Ovary (tissue), 10 donors: ENCODE measurements around the gene PARP11. TPM values are rescaled to one million over a fixed set of nuclear protein-coding genes. Genes with fewer than 3 reads are reported as not detected.
A peak's percentile ranks its signal among the peaks of the same experiment; 100 is the strongest.

Experiments used
- DNase-seq, 5 donors: peaks; one replicate each; pipeline ENCODE4 v3.0.0-alpha.2; 2019 to 2020
- H3K27ac ChIP-seq, 2 donors: fragments of 200-600 bp; one replicate each; pipeline versions ENCODE4 v1.5.1 to v1.8.0; 2019 to 2022
- H3K27me3 ChIP-seq: fragments of 200-600 bp; one replicate; pipeline ENCODE4 v1.8.0; 2022
- H3K36me3 ChIP-seq: fragments of 200-600 bp; sonication (generic); one replicate; pipeline ENCODE4 v1.5.1; 2019
- H3K4me1 ChIP-seq: one replicate; pipeline ENCODE4 v1.8.1; 2013; ENCODE audit warnings: mild to moderate bottlenecking, moderate library complexity; ENCODE audit not compliant: insufficient read depth
- H3K4me3 ChIP-seq: fragments of 200-600 bp; sonication (generic); one replicate; pipeline ENCODE4 v1.5.1; 2017
- H3K9me3 ChIP-seq, 2 donors: fragments of 200-600 bp in 1 of 2; sonication (generic) in 1 of 2; one replicate each; pipeline versions ENCODE4 v1.5.1 to v1.8.1; 2013 to 2019; ENCODE audit warnings: mild to moderate bottlenecking in 1 of 2, moderate library complexity in 1 of 2
- EP300 ChIP-seq: sonication (generic); formaldehyde crosslinking; IDR thresholded peaks from one replicate; pipeline ENCODE4 v1.6.1; 2017; ENCODE audit warnings: antibody characterized with exemption
- POLR2A ChIP-seq: fragments of 450-650 bp; IDR thresholded peaks from one replicate; pipeline ENCODE4 v1.6.1; 2017; ENCODE audit warnings: antibody characterized with exemption, mild to moderate bottlenecking, moderate library complexity
- WGBS, 3 donors: extraction: QIAGEN DNeasy Blood & Tissue Kit in 1 of 3; methylation state at CpG; one replicate each; pipeline versions ENCODE4 v1.1.5 to v1.1.7; 2013 to 2017; 5-methylcytosine and 5-hydroxymethylcytosine counted together
- intact Hi-C, 4 donors: fragments of 100-400 bp; cut with DNase I; formaldehyde crosslinking; loops; one replicate each; pipeline versions ENCODE4 v1.11.0 to v1.15.1; 2022 to 2023
- long read RNA-seq, 3 donors: library from polyadenylated mRNA in 2 of 3; unstranded in 2 of 3; transcript quantifications; one replicate each; pipeline ENCODE4 v2.0.0 and lab custom pipeline, GENCODE V29; 2021 to 2026
- polyA plus RNA-seq, 2 donors: library from polyadenylated mRNA; stranded (reverse); fragments of 200-250 nt in 1 of 2; fragments of 350-450 nt in 1 of 2; fragmentation: Illumina TruSeq in 1 of 2; extraction: RNeasy Lipid Tissue Mini Kit (QIAGEN cat#74804) in 1 of 2; gene quantifications; one replicate each; pipeline ENCODE4 v1.2.3, GENCODE V29; 2013 to 2014
- total RNA-seq, 7 donors: library from RNA; depleted of rRNA in 2 of 7; stranded (reverse); fragments of >200 nt in 2 of 7; fragmentation: NEBNext Ultra II Directional in 3 of 7; extraction: Animal tissue kit (Norgen Biotek cat#: 25700) in 3 of 7; gene quantifications; one replicate each; pipeline versions ENCODE4 v1.1.0 to v1.2.4, GENCODE V29; 2016 to 2023
- TF ChIP-seq, protein P1 (sequence below), 3 donors: fragments of 450-650 bp in 2 of 3; fragments of 200-600 bp in 1 of 3; IDR thresholded peaks; one replicate each; pipeline versions ENCODE4 v1.5.1 to v1.8.0; 2016 to 2022; ENCODE audit warnings: antibody characterized with exemption in 3 of 3, mild to moderate bottlenecking in 1 of 3
- donor health status: DM: no; HTN: no; CAD: no; lungs with moderate emphysema.
- donor health status: DM: no; HTN: no; CAD: no.
- donor health status: Bipolar disorder and iron deficiency.
- donor health status: DM: yes; HTN: yes; CAD: no.
- donor health status: DM: no; HTN: no; CAD: no.
- donor health status: DM: yes; HTN: yes; CAD: no.

PARP11 gene, protein sequence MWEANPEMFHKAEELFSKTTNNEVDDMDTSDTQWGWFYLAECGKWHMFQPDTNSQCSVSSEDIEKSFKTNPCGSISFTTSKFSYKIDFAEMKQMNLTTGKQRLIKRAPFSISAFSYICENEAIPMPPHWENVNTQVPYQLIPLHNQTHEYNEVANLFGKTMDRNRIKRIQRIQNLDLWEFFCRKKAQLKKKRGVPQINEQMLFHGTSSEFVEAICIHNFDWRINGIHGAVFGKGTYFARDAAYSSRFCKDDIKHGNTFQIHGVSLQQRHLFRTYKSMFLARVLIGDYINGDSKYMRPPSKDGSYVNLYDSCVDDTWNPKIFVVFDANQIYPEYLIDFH
- total RNA-seq: 10 to 100 TPM in 6 of 7 donors, 1 to 10 TPM in 1; 7.4 to 22.1 (median 18.0) TPM
- polyA plus RNA-seq: 10 to 100 TPM; 10.1 to 11.8 TPM
- long read RNA-seq, donor 1, full-length matches to known transcripts: 2 of 23 reads
- long read RNA-seq, donor 1, partial matches to known transcripts: 6 of 23 reads
- long read RNA-seq, donor 1, other reads (novel, unspliced or antisense): 15 of 23 reads
- long read RNA-seq, donor 2, full-length matches to known transcripts: 3 of 3 reads
- long read RNA-seq, donor 2, partial matches to known transcripts: 0 of 3 reads
- long read RNA-seq, donor 2, other reads (novel, unspliced or antisense): 0 of 3 reads
- long read RNA-seq, donor 3, full-length matches to known transcripts: 13 of 31 reads
- long read RNA-seq, donor 3, partial matches to known transcripts: 2 of 31 reads
- long read RNA-seq, donor 3, other reads (novel, unspliced or antisense): 16 of 31 reads

DNA sequence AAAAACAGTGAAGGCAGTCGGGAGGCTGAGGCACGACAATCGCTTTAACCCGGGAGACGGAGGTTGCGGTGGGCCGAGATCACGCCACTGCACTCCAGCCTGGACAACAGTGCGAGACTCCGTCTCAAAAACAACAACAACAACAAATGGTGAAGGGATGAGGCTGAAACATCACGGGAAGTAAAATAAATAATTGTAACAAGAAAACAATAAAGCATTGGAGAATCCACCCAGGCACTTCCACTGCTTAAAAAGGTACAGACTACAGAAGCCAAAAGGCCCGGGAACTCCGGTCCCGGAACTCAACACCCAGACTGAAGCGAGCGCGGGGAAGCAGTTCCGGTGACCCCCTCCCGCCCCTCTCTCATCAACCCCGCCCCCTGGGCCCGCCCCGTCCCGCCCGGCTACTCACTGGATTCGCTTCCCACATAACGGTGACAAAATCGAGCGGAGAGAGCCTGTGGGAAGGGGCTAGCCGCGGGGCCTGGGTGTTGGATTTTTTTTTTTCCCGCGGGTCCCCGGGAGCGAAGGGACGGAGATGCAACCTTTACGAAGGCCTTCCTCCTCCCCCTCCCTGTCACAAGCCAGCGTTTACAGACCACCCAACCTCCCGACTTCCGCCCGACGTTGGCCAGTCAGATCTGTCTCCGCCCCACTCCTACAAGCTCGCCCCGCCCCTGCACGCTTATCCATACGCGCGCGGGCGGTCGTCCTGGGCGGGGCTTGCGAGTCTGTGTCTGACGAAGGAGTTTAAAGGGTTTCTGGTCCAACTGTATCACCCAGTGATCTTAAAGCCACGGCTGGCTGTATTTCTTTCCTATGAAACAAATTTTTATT, at the start of gene PARP11:
Gene PARP11, minus strand, starts transcription at position 600 of the 837 bp plus-strand sequence. Its CDS starts 170 bp downstream, at position 430.
- intact Hi-C loops: no loop called here
- 0 to 1% (median 0%) methylated on average over 55 of the region's 55 CpGs for WGBS, 3 donors
- TF ChIP-seq, protein P1, sequence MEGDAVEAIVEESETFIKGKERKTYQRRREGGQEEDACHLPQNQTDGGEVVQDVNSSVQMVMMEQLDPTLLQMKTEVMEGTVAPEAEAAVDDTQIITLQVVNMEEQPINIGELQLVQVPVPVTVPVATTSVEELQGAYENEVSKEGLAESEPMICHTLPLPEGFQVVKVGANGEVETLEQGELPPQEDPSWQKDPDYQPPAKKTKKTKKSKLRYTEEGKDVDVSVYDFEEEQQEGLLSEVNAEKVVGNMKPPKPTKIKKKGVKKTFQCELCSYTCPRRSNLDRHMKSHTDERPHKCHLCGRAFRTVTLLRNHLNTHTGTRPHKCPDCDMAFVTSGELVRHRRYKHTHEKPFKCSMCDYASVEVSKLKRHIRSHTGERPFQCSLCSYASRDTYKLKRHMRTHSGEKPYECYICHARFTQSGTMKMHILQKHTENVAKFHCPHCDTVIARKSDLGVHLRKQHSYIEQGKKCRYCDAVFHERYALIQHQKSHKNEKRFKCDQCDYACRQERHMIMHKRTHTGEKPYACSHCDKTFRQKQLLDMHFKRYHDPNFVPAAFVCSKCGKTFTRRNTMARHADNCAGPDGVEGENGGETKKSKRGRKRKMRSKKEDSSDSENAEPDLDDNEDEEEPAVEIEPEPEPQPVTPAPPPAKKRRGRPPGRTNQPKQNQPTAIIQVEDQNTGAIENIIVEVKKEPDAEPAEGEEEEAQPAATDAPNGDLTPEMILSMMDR (IDR thresholded peaks at IDR 0.05): no peak
- TF ChIP-seq POLR2A (peak; percentile 48), EP300 (no peak)
- peak within 1 kb of the TSS; percentile 62 for H3K4me3 ChIP-seq
- H3K36me3 ChIP-seq: no peaks in the 10 kb centered on the region
- H3K27me3 ChIP-seq: no peaks in the 10 kb centered on the region
- peak; percentile 97 to 98 (median 98) for DNase-seq
- no peaks in the 10 kb centered on the region for H3K9me3 ChIP-seq
- H3K27ac ChIP-seq: peak within 1 kb of the TSS; percentile 84 to 87
- H3K4me1 ChIP-seq: peaks cover 3% of the 10 kb centered on the region

DNA sequence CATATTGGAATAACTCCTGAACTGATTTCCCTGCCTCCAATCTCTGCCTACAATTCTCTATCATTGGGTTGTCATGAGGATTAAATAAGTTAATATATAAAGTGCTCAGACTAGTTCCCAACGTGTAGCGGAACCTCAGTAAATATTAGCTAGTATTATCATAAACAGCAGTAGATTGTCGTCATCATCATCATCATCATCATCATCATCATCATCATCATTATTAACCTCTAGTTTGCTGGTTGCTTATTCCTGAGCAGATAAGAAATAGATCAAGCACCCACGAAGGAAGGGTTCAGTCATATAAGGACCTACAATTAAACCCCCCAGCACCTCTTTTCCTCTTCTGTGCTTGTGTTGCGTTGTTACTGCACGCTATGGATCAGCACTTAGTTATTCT, 48.8 kb upstream of the PARP11 start:
- intact Hi-C loops: no loop called here
- Histone ChIP-seq H3K4me3 (no peak overlapping the region), H3K4me1 (no peaks in the 10 kb centered on the region), H3K9me3 (no peaks in the 10 kb centered on the region), H3K36me3 (no peaks in the 10 kb centered on the region), H3K27me3 (no peaks in the 10 kb centered on the region), H3K27ac (no peak overlapping the region)
- no peak for DNase-seq
- WGBS, 3 donors: 86 to 90% (median 87%) methylated on average over 6 of the region's 6 CpGs
- TF ChIP-seq, protein P1 (IDR thresholded peaks at IDR 0.05): no peak
- TF ChIP-seq POLR2A (no peak), EP300 (no peak)

DNA sequence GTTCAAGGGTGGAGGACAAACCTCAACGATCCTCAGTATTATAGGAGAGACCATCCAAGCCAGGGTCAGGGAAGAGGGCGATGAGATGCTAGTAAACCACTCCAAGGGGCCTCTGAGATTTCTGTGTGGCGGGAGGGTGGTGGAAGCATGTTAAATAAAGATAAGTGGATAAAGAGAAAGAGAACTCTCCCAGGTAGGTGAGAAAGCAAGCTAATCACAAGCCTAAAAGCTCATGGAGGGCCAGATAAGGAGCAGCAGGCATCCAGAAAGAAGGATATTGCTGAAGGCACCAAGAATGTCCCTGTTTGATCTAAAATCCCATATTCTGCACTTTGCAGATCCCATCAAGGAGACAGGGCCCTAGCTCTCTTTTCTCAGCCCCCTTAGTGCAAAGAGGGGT, 48.3 kb upstream of the PARP11 start:
- intact Hi-C loops: no loop called here
- no peaks in the 10 kb centered on the region for H3K27me3 ChIP-seq
- WGBS, 3 donors: 80 to 87% (median 83%) methylated on average over 3 of the region's 3 CpGs

More for the DNA sequence above, 48.3 kb upstream of the PARP11 start:
- no peaks in the 10 kb centered on the region for H3K9me3 ChIP-seq
- no peak for TF ChIP-seq POLR2A
- TF ChIP-seq, protein P1 (IDR thresholded peaks at IDR 0.05): no peak
- TF ChIP-seq EP300: no peak
- H3K36me3 ChIP-seq: no peaks in the 10 kb centered on the region
- DNase-seq: no peak
- H3K4me3 ChIP-seq: no peak overlapping the region
- H3K27ac ChIP-seq: no peak overlapping the region
- no peaks in the 10 kb centered on the region for H3K4me1 ChIP-seq
